GM19023 (cell line): ENCODE results near the gene LHX6.

Source experiments
- ATAC-seq: cut with Tn5 transposase; IDR thresholded peaks from one replicate; pipeline ENCODE4 v1.9.1; 2021; ENCODE audit warnings: mild to moderate bottlenecking, moderate library complexity; ENCODE audit not compliant: unreplicated experiment

Gene LHX6

GRCh38 chr9:122216798-122217418 lies 11.8 kb downstream of the LHX6 start:
- no peak for ATAC-seq

DNA sequence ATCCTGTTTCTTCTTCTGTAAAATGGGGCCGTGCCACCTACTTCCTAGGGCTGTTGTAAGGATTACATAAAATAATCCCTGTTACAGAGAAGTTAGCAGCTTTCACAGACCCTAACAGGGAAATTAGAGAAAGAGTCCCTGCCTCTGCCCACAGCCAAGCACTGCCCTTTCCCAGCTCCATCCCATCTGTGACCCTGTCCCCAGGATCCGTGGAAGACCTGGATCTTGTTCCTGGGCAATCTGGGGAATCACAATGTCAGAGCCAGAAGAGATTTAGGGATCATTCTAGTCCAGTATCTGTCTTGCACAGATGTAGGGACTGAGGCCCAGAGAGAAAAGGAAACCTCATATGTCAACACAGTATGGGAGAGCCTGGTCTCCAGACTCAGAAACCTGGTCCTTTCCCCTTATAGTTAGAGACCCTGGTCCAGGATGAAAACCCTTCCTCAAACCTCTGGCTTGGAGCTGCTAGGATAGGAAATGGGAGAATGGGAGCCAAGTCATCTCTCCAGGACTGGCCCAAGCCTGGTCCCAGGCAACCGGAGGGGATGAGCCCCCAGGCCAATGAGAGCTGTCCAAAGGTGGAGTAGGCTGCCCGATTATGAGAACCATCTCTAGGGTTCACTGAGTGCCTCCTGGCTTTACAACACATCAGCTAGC lies 12.5 kb downstream of the LHX6 start:
- no peak for ATAC-seq

DNA sequence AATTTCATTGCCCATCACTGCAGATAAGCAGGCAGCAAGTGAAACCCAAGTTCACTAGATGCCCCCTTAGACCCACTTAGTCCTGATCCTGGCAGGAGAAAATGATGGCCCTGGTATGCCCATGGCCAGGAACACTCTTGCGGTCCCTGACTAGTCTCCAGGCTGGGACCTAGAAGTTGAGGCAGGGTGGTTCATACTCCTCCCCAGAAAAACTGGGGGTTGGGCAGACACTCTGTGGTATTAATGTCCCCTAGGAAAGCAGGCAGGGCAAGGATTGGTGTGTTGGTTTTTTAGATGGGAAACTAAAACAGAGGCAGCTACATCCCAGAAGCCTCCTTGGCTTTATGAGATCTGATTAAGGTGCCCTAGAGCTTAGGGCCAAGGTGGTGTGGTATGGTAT lies 13.1 kb downstream of the LHX6 start:
- ATAC-seq, result no peak

- ATAC-seq, result no peak
These were observed 14.2 kb downstream of the LHX6 start for GRCh38 chr9:122214507-122214906.

DNA sequence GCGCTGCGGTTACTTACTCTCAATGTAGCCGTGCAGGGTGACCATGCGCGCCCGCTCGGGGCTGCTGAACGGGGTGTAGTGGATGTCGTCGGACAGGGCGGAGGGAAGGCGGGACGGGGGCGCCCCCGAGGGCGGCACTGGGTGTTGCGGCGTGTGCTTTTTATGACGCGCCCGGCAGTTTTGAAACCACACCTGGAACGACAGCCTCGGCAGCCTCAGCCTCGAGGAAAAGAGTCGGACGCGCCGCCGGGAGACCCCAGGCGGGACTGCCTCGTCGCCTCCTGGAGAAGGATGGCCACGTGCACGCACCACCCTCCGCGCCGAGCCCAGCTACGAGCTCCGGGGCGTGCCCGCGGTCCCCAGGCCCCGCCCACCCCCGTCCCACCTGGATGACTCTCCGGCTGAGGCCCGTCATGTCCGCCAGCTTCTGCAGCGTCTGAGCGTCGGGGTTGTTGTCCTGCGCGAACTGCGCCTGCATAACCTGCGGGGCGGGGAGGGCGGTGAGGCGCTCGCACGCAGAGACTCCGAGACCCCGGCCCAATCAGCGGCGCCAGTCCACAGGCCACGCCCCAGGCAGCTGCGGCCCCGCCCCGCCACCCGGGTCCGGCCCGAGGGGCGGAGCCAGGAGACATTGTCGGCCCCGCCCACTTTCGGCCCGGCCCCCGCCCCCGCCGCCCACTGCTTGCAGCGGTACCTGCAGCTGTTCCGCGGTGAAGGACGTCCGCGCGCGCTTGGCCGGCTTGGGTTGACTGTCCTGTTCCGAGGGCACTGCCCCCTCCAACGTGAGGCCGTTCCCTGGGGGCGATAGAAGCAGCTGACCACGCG lies 15.0 kb downstream of the LHX6 start:
- ATAC-seq, result no peak

DNA sequence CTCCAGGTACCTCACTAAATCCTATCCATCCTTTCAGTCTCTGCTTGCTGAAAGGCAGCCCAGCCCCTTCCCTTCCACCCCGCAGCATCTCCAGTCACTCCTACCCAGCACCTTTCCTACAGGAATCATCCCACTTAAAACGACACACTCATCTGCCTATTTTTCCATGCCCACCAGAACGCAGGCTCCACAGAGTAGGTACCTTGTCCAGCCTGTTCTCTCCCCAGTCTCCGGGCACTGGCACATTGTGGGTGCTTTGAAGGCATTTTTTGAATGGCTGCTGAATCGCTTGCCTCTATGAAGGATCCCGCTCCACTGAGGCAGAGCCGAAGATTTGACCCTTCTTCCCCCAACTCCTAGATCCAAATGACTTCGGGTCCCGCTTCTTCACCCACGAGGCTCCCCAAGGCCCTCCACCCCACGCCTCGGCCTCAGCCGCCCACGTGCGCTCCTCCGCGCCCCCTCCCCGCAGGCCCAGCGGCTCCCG lies 15.6 kb downstream of the LHX6 start:
- ATAC-seq, result no peak

DNA sequence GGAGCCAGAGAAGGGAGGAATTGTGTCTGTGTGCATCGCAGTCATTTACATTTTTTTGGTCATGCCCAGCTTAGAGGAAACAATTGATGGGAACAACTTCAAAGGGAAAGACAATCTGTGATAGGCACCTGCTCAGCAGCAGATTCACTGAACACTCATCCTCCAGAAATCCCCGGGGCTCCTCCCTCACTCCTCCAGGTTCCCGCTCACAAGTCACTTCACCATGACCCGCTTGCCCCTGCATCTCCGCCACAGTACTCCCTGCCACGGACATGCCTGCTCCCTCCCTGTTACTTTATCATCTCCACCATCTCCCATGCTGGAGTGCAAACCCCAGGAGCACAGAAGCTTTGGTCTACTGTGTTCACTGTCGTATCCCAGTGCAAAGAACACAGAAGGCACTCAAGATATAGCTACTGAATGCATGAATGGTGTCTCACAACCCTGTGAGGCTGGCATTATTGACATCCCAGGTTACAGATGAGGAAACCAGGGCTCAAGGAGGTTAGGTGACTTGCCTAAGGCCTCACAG lies 16.2 kb downstream of the LHX6 start:
- ATAC-seq, result no peak

DNA sequence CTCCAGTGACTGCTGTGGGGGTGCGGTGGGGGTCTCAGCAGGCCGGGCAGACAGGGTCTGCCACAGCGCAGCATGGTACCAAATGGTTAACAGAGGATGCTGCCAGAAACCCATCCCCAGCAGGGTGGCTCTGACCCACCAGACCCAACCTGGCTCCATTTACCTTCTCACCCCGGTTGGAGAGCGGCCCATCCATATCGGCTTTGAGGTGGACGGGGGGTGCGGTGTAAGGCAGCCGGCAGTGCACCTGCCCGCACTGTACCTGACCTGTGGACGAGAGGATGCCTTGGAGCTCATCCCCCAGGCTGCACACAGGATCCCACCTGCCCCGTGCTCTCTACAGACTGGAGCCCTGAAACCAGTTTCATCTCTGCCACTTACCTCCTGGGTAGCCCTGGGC lies 19.3 kb downstream of the LHX6 start:
- ATAC-seq, result no peak

GRCh38 chr9:122207096-122207495 lies 21.7 kb downstream of the LHX6 start:
- no peak for ATAC-seq

GRCh38 chr9:122206118-122207046 lies 22.4 kb downstream of the LHX6 start:
- no peak for ATAC-seq

DNA sequence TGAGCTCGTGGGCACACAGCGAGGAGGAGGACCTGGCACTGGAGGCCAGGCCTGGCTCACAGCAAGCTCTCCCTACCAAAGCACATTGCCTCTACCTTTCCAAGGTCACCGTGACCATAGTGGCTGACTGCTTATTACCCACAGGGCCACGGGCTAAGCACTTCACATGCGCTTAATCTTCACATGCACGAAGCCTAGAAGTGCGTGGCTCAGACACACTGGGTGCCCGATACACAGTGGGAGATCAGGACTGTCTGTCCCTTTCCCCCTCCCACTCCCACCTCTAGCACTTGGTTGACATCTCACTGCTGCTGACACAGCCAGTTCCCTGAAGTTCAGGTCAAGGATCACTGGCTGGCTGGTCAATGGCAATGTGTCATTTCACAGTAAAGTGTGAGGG lies 23.6 kb downstream of the LHX6 start:
- no peak for ATAC-seq

DNA sequence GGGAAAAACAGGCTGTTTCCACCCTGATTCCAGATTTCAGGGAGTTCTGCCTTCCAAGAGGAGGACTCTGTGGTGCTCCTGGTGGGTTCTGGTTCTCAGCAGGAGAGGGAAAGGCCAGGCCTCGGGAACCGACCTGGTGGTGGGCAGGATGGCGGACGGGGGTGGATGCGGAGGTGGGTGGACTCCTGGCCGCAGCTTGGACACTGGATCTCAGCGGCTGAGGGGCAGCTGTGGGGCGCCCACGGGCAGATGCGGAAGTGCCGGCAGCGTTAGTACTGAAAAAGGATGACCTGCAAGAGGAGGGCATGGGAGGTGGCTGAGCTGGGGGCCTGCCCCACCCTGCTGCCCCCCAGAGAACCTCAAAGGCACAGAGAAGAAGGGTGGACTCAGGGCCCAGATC lies 24.3 kb downstream of the LHX6 start:
- ATAC-seq, result no peak

DNA sequence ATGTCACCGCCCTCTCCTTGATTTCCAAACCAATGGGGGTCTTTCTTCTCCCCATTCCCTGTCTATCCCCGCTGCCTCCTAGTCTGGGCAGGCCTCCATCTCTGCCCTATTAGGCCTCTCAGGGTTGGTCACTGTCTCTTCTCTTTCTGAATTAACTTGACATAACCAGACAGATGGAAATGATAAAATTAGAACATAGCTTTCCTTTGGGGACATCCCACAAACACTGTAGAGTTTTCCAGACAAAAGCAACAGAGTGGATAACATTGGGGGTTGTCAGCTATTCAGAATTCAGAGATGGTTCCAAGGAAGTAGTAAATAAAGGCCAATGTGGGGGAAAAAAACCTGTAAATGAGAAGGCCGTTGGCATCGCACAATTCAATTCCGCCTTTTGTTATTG lies 24.7 kb downstream of the LHX6 start:
- ATAC-seq, result no peak

DNA sequence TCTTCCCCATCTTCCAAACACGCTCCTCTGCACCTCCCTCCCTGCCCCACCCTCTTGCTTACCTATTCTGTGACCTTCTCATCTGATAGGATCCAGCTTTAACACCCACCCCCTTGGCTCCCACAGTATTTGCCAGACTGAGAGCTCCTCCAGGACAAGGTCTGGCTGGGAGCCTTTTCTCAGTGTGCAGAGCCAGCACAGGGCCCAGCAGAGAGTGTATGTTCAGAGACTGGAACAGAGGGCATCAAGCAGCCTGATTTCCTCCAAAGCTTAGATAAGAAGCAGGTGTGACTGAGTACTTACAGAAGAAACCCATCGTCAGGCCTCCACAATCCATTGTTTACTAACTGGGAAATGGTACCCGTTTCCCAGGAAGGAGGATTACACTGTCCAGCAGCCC lies 26.6 kb downstream of the LHX6 start:
- no peak for ATAC-seq

- ATAC-seq, result no peak
These were observed 27.1 kb downstream of the LHX6 start for GRCh38 chr9:122201641-122202040.

GRCh38 chr9:122200960-122201595 lies 27.7 kb downstream of the LHX6 start:
- no peak for ATAC-seq

- no peak for ATAC-seq
These were observed 30.9 kb downstream of the LHX6 start for GRCh38 chr9:122197882-122198281.

GRCh38 chr9:122197426-122197825 lies 31.3 kb downstream of the LHX6 start:
- no peak for ATAC-seq

DNA sequence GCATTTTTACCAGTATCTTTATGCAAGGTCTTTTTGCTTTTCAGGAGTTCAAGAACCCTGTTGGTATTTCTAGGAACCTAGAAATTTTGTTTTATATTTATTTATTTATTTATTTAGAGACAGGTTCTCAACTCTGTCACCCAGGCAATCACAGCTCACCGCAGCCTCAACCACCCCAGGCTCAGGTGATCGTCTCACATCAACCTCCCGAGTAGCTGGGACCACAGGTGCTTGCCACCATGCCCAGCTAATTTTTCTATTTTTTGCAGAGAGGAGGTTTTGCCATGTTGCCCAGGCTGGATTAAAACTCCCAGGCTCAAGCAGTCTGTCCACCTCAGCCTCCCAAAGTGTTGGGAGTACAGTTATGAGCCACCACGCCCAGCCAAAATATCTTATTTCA lies 32.9 kb downstream of the LHX6 start:
- no peak for ATAC-seq

DNA sequence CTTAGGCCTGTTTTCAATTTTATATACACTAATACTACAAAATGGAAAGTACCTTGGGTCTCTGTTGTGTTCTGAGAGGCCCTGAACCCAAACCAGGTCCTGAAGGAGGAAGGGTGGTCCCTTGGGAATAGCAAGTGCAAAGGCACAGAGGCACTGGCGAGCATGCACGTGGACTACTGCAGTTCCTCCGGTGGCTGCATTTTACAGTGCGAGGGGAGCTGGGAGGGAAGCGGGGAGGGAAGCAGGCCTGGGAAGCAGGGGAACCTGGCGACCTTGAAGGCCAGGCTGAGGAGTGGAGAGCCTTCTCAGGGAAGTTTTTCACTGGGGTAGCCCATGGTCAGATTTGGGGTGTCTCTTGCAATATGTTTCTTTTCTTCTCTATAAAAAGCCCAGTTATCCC lies 35.1 kb downstream of the LHX6 start:
- no peak for ATAC-seq
